NCI-H1417 treated with DMSO at 0.1 percent for 48 hours (cell line): ENCODE measurements around the gene PARVA.
"Not testable (repeated sequence)": the region's sequence is repeated elsewhere in the genome, so short reads cannot be mapped to it uniquely, and the experiment has no call there.

ENCODE experiments used
- DNase-seq: peaks from one replicate; lab custom pipeline; 2025; lab: John Stamatoyannopoulos, UW

PARVA gene

DNA sequence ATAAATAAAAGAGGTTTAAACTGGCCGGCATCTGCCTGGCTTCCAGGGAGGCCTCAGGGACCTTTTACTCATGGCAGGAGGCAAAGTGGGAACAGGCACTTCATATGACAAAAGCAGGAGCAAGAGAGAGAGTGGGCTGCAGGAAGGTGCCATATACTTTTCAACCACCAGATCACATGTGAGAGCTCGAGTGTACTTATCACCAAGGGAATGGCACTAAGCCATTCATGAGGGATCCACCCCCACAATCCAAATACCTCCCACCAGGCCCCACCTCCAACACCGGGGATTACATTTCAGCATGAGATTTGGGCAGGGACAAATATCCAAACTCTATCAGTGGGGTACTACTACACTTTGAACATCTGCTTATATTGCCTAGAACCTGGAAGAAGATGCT lies 126.5 kb downstream of the PARVA start:
- DNase-seq = no peak

DNA sequence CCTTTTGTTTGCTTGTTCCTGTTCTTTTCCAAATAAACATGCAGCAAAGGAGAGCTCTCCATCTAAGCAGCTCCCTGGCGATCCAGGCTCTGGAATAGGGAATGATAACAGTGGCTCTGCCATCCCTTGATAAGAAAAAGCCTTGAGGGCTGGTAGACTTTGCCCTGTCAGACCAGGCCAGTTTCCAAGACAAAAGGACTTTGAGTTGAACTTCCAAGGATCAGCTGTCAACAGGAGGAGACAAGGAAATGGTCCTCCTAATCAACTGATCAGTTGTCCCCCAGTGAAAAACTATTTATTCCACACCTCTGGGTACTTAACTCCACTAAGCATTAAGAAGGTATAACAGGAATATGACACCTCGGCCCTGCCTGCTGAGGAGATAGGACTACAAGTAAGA lies 127.8 kb downstream of the PARVA start:
- DNase-seq = no peak

DNA sequence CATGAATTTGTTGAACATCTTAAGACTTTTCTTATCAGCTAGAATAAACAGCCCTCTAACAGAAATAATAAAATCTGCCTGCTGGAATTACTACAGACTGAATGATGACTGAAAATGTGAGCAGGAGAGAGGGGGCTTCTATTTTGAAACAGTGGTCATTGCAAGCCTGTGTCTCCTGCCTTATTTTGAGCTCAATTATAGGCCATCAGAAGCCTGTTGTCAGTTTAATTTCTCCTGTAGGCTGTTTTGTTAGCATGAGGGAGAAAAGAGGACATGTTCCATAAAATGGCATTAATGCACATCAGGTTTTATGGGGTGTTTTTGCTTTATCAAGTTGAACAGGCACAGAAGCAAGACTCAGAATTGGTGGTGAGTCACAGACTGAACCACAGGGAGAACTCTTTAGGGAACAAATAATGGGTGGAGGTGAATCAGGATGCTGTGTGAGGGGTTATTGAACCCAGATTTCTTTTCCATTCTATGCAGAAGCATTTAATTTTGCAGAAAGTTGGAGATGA lies 129.1 kb downstream of the PARVA start:
- DNase-seq = no peak

DNA sequence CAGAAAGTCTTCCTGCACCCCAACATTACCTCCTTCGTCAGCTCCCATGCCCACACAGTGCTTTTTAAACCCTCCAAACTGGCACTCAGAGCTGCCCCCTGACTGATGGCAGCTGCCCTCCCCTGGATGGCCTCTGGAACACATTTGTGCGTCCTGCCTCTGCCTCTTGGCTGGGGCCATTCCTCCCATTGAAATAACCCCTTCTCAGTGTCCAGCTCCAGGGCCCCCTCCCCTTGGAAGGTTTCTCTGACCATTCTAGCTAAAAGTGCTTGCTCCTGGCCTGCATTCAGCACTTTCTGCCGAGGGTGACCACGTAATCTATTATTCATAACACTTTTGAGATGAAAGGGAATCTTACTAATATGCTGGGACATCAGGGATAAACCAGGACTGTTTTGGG lies 130.0 kb downstream of the PARVA start:
- no peak for DNase-seq

DNA sequence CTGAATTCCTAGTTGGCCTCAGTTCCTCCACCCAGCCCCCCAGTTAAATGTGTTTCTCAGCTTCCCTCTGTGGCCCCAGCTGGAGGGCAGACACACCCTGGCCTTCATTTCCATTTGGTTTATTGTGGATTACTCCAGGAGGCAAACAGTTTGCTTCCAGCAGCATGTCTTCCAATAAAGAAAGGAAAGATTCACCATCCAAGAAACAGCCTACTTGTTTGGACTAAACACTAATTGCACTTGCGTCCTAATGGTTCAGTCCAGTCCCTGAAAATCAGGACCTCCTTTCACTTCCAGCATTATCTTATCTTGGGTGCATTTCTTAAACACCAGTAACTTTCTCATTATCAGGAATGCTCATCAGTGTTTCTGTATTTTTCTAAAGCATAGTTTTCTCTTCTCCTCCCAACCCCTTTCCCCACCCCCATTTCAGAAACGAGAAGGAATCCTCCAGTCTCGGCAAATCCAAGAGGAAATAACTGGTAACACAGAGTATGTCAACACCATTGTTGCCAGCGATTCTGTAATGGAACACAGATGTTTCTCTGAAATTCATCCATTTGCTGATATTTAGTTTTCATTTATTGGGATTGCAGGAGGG lies 130.9 kb downstream of the PARVA start:
- no peak for DNase-seq

DNA sequence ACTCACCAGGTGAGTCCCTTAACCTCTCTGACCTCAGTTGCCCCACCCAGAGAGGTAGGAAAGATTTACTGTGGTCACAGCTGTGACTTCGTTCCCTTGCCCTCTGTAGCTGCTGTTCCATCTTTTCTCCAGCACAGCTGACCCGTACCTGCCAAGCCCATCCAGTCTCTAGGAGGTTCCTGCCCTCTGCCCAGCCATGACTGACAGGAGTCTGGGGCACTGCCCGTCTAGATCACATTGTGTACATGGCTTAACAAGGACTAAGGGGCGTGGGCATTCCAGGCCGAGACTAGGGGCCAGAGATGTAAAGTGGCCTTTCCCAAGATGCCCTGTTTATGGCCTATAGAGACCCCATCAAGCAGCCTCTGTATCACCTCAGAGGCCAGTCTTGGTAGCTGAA lies 132.0 kb downstream of the PARVA start:
- no peak for DNase-seq

DNA sequence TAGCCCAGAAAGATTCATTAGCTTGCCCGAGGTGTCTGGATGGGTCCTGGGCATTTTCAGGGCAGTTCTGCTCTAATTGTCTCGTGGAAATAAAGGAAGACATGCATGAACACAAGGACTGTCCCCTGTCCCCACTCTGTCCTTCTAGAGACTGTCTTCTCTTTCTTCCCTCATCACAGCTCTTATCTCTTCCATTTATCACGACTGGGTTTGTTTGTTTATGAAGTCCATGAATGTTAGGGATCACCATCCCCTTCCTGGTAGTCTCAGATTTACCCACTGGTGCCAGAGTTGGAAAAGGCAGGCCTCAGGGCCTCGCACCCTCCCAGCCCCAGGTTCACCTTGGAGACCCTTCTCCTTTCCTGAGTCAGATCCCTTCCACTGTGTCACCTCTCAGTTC lies 134.8 kb downstream of the PARVA start:
- DNase-seq = no peak

DNA sequence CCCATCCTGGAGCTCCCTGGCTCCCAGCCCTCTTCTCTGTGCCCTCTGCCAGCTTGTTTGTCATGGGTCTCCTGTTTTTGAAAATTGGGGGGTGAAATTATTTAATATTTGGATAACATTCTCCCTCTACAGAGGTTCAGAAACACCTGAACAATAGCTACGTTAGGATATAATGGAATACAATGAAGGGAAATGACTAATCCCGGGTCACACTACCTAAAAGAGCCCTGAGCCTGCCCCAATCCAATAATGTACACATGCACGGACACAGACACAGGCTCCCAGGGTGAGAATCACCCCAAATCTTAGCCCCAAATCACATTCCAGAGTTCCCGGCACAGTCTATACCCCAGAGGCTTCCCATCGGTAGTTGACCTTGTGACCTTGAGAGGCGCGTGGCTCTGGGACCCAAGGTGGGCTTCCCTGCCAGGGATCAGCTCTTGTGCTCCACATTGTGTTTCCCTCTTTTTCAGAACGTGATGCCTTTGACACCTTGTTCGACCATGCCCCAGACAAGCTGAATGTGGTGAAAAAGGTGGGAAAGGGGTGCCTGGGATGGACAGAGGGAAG lies 135.5 kb downstream of the PARVA start:
- DNase-seq = no peak

DNA sequence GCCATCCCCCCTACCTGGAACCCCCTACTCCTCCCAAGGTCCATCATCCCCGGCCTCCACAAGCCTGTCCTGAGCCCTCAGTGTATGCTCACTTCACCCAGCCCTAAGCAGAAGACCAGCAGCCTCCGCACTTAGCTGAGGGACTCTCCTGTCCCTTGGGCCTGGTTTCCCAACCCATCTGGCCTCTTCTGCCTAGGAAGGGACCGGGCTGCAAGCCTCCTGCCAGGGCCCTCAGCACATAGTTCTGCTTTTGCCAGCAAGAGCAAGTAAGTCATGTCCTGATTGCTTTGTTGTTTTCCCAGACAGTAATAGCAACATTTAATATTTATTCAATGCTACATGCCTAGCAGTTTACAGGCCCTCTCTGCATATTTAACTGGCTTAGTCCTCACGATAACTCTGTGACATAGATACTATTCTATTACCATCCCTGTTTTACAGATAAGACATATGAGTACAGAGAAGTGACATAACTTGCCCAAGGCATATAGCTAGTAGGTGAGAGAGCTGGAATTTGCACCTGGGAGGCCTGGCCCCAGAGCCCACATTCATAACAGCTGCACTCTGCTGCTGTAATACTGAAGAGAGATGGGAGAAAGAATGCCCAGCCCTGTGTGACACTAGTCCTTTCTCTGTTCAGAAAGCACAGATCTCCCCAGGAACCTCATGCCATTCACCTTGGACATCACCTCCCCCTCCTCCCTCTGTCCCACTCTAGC lies 139.2 kb downstream of the PARVA start:
- no peak for DNase-seq

DNA sequence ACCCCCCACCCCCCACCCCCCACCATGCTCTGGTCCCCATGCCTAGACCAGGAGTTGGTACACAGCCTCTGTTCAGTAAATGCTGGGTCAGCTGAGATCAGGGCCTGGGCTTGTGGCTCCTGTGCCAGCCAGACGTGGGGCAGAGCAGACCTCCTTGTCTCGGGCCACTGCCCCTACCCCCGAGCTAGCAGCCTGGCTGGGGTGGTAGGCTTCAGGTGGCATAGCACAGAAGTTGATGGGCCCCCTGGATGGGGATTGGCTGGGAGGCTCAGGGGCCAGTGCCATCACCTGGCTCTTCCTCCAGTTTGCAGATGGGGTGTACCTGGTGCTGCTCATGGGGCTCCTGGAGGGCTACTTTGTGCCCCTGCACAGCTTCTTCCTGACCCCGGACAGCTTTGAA lies 139.9 kb downstream of the PARVA start:
- no peak for DNase-seq

DNA sequence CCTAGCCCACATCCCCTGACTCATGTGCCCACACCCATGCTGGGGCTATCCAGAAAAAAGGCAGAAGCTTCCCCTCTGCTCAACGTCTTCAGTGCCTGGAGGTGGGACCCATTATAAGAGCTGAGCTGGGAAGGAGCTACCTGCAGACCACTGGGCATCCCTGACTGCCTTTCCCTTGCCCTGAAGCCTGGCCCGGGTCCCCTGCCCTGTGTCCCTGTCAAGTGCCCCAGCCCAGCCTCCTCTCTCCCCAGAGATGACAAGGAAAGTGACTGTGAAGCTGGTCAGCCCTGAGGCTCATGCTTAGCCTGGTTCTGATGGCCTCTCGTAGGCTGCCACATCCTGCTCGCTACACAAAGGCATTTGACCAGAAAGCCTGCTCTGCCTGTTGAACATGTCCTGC lies 140.4 kb downstream of the PARVA start:
- no peak for DNase-seq

DNA sequence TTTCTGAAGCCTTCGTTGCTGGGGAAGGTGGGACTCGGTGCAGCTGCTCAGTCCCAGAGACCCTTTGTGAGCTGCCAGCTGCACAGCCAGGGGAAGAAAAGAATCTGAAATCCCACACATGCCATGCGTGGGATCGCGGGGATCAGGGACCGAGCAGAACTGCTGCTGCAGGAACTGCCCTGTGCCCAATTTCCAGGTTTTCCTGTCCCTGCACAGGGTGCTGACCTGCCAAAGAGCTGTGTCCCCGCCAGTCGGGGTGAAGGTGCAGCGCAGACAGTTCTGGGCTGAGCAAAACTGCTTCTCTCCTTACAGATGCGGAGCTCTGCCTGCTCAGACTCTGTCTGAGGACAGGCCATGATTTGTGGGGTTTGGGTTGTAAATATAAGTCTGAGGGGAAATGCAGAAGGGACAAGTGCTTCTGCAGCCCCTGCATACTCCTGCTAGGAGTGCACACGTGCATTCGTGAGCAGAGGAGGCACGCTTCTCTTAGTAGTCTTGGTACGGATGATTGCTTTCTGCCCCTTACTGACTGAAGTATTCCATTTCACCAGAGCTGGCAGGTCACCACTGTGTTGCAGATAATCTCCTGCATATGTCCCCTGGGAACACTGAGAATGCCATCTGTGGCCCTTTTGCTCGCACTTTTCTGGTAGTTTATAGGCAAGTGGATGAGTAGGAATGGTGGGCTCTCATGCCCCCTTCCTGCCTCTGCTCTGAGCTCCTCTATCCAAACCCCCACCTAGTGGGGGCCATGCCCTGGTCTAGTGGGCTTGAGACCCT lies 141.4 kb downstream of the PARVA start:
- DNase-seq = no peak

DNA sequence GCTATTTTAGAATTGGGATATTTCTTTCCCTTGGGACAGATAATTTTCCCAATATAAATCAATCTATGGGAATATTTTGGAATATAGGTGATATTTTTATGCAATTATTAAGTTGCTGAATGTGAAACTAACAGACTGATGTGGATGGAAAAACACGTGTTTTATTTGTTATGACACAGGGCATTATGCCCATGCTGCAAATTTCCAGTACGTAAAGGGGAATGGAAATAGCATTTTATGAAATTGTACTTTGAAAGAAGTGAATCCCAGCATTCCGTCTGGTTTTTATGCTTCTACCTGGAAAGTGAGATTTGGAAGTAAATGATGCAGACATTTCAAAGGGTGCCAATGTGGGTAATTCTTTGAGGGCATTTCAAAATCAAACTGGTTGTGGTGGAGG lies 142.7 kb downstream of the PARVA start:
- DNase-seq = no peak

DNA sequence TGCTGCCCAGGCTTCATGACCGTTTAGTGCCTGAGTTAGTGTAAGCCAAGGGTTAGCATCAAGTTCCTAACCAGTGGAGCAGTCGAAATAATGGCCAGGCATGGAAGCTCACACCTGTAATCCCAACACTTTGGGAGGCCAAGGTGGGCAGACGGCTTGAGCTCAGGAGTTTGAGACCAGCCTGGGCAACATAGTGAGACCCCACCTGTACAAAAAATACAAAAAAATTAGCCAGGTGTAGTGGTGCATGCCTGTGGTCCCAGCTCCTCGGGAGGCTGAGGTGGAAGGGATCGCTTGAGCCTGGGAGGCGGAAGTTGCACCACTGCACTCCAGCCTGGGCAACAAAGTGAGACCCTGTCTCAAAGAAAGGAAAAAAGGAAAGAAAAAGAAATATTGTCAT lies 143.2 kb downstream of the PARVA start:
- not testable (repeated sequence) for DNase-seq

DNA sequence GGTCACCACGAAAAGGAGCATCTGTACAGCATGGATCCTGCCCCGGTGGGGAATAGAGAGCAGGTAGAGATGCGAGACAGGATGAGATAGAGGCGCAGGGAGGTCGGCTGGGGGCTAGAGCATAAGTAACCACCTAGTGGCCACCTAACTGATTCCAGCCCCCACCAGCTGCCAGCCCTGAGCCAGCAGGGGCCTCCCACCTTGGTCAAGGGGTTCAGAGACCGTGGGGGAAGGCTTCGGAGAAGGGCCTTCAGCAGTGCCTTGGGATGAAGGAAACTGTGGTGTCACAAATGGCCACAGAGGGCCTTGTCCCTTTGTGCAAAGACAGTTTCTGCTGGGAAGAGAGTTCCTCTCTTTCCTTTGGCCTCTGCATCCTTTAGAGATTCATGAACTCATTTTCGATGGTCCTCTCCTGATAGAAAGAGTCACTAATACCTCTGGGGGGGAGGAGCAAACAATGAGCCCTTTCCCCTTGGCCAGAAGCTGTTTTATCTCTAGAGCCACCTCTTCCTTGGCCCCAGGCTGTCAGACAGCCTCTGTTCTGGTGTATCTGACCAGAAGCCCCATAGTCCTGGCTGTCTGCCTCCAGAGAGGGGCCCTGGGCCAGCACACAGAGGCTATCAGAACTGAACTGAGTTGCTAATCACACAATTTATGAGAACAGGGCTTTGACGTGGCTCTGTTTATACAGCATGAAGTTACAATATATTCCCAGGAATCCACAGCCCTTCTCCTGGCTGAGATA lies 146.0 kb downstream of the PARVA start:
- no peak for DNase-seq

DNA sequence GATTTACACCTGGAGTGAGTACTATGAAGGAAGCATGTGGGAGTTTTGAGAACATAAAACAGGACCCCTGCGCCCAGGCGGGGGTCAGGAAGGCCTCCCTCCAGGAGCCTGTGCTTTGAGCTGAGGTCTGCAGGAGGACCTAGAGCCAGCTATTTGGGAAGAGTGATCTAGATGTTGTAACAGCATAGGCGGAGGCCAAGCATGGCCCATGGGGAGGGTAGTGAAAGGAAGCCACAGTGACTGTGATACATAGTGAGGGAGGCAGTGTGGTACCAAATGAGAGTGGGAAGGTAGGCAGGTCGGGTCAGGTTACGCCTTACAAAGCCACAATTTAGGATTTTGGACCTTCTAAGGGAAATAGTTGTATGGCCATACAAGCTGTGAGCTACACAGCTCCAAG lies 147.5 kb downstream of the PARVA start:
- DNase-seq = no peak

DNA sequence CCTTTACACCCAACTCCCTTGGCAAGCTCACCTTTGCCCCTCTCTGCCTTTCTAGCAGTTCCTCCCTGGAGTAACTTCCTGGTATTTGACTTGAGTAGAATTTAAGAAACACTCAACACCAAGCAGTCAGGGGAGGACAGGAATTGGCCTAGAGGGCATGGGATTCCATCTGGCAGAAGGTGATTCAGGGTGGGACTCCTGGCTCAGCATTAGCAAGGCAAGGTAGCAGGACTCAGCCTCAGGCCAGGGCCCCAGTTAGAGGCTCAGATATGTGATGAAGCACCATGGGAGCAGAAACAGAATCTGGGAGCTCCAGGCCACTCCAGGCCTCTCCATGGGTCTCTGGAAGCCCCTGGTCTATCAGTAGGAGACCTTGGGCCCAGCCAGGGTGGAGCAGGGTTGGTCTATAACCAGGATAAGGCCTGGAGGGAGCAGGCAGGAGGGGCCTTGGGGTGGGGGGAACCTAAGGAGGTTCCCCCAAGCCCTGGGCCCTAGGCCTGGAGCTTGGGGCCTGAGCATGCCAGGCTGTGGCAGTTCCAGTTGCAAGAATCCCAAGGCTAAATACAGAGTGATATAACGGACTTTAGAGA lies 148.2 kb downstream of the PARVA start:
- DNase-seq = no peak

DNA sequence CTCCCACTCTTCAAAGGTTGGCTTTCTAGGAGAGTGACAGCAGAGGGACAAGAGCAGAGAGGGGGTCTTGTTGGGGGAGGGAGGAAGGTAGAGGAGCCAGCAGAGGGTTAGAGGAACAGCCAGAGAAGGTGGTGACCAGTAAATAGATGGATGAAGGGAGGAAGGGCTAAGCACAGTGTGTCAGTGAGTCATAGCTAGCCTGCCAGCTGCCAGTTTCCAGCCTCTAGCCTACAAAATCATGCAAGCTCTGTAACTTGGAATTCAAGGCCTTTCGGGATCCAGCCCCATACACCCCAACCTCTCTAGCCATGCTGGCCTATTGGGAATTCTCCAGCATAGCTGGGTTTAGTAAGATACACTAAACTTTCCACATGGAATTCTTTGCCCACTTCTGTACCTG lies 149.4 kb downstream of the PARVA start:
- no peak for DNase-seq

DNA sequence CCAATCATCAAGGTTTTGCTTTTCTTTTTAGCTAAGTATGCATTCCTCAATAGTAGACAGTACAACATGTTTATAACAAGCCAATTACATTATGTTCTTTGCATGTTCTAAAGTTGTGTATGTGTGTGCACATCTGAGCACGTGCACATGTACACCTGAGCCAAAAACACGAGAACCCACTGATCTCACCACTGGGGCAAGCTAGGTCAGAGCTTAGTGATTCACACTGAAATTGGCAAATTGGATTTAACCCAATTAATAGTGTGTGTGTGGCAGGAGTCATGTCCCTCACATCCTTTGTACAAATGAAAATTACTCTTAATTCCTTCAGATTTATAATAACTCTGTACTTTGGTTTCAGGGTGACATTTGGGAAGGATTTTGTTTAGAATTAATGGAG lies 151.1 kb downstream of the PARVA start:
- DNase-seq = no peak

DNA sequence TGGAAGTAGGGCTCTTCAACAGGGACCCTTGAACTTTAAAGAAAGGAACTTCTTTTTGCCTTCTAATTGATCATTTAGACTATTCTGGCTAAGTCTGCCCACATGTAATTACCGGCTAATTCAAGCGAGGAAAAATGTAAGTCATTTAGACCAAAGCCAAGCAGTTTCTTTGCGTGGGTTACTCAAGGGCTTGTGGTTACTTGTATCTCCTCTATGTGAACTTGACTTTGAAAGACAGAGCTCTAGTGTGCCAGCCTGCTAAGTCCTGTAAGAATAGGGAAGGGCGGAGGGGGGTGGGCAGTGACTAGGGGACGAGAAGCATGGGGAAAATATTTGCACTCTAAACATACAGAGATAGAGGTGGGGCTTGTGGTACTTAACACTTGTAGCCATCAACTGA lies 151.7 kb downstream of the PARVA start:
- no peak for DNase-seq

DNA sequence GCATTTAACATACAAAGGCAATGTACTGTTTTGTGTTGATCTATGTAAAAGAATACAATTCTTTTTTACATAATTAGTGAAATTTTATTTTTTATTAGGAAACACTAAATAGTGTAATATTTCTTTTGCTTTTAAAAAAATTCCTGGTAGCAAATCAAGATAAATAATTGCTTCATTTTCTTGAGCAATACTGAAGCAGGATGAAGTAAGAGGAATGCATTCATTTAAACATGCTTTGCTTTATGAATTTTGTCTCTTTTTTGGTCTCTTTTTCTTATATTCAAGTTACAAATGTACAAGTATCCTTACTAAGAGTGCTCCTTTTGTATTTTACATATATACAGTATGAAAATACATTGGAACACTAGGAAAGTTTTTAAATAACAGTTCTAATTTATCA lies 152.4 kb downstream of the PARVA start:
- DNase-seq = no peak

DNA sequence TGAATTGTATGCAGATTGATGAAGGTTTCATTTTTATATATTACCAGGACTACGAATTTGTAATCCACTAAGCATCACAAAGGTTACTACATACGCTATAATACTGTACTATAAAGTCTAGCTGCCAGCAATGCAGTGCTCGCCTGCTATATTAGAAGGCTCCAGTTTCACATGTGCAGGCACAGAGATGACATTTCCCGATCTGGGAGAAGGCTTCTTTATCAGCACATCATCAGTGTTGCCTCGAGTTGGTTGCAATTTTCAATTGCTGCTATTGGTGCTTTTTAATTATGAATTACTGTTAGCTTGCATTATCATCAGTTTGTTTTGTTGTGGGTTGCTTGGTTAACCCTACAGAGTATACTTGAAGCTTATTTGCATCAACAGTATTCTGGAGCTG lies 153.6 kb downstream of the PARVA start:
- DNase-seq = no peak
